ENCODE measurements around the gene BRSK2.
"Not testable (repeated sequence)": the region's sequence is repeated elsewhere in the genome, so short reads cannot be mapped to it uniquely, and the experiment has no call there.

Gene BRSK2

GRCh38 chr11:1410366-1411291 is 20.9 kb downstream of the BRSK2 start:
- DNase-seq = no peak

GRCh38 chr11:1411301-1411700 is 21.6 kb downstream of the BRSK2 start:
- DNase-seq = no peak

- DNase-seq = not testable (repeated sequence)
Measured at GRCh38 chr11:1411739-1412138, 22.0 kb downstream of the BRSK2 start.

GRCh38 chr11:1412377-1413095 is 22.8 kb downstream of the BRSK2 start:
- DNase-seq = no peak

- no peak for DNase-seq
Measured at GRCh38 chr11:1414650-1415049, 24.9 kb downstream of the BRSK2 start.

GRCh38 chr11:1415631-1416030 is 25.9 kb downstream of the BRSK2 start:
- DNase-seq = no peak

GRCh38 chr11:1418192-1418795 is 28.6 kb downstream of the BRSK2 start:
- DNase-seq = not testable (repeated sequence)

- no peak for DNase-seq
Measured at GRCh38 chr11:1419811-1420210, 30.1 kb downstream of the BRSK2 start.

- no peak for DNase-seq
Measured at GRCh38 chr11:1421291-1421690, 31.6 kb downstream of the BRSK2 start.

- DNase-seq = no peak
Measured at GRCh38 chr11:1422481-1422880, 32.7 kb downstream of the BRSK2 start.

GRCh38 chr11:1422981-1423380 is 33.2 kb downstream of the BRSK2 start:
- DNase-seq = no peak

GRCh38 chr11:1423406-1423805 is 33.7 kb downstream of the BRSK2 start:
- DNase-seq = not testable (repeated sequence)

- no peak for DNase-seq
Measured at GRCh38 chr11:1425006-1425405, 35.3 kb downstream of the BRSK2 start.

GRCh38 chr11:1425439-1425838 is 35.7 kb downstream of the BRSK2 start:
- no peak for DNase-seq

GRCh38 chr11:1428762-1429316 is 39.1 kb downstream of the BRSK2 start:
- DNase-seq = no peak

- DNase-seq = no peak
Measured at GRCh38 chr11:1433568-1433967, 43.8 kb downstream of the BRSK2 start.

GRCh38 chr11:1433977-1434640 is 44.4 kb downstream of the BRSK2 start:
- DNase-seq = no peak

GRCh38 chr11:1435479-1435819 is 45.7 kb downstream of the BRSK2 start:
- DNase-seq = not testable (repeated sequence)

GRCh38 chr11:1435820-1436467 is 46.2 kb downstream of the BRSK2 start:
- no peak for DNase-seq

- no peak for DNase-seq
Measured at GRCh38 chr11:1436468-1437039, 46.8 kb downstream of the BRSK2 start.

- DNase-seq = no peak
Measured at GRCh38 chr11:1437500-1437899, 47.8 kb downstream of the BRSK2 start.

Data from activated gamma-delta T cell (primary cell).